OCI-LY3 (cell line): ENCODE measurements around the gene SIX2.
A peak's percentile ranks its signal among the peaks of the same experiment; 100 is the strongest.

Experiments
- H2AFZ ChIP-seq: fragments of 200-600, 300-600 bp; shearing (Covaris generic); 2 replicates; pipeline ENCODE4 v1.6.0; 2014; ENCODE audit warnings: antibody characterized with exemption, low read depth, low read length
- H3K27ac ChIP-seq: fragments of 200-600, 300-600 bp; sonication (generic); 2 replicates; pipeline ENCODE4 v1.5.1; 2014; ENCODE audit warnings: mild to moderate bottlenecking, low read length, moderate library complexity, mixed read lengths
- H3K27me3 ChIP-seq: fragments of 200-600, 300-600 bp; sonication (generic); 2 replicates; pipeline ENCODE4 v1.6.1; 2014; ENCODE audit warnings: low read depth, low read length, mixed read lengths
- H3K36me3 ChIP-seq: fragments of 200-600, 300-600 bp; sonication (generic); replicated peaks from 2 replicates; pipeline ENCODE3; 2014; ENCODE audit warnings: low read depth, low read length, mixed read lengths
- H3K4me1 ChIP-seq: fragments of 300-600, 200-600 bp; sonication (generic); 2 replicates; pipeline ENCODE4 v1.6.1; 2014; ENCODE audit warnings: low read length, mixed read lengths
- H3K4me2 ChIP-seq: fragments of 200-600, 300-600 bp; sonication (generic); 2 replicates; pipeline ENCODE4 v1.6.1; 2014; ENCODE audit warnings: low read length, mixed read lengths
- H3K4me3 ChIP-seq: fragments of 300-600, 200-600 bp; sonication (generic); 2 replicates; pipeline ENCODE4 v1.5.1; 2014; ENCODE audit warnings: antibody characterized with exemption, mild to moderate bottlenecking, low read length, moderate library complexity
- H3K79me2 ChIP-seq: fragments of 300-600, 200-600 bp; shearing (Covaris generic); 2 replicates; pipeline ENCODE4 v1.6.1; 2014; ENCODE audit warnings: mild to moderate bottlenecking, low read length, mixed read lengths
- H3K9ac ChIP-seq: fragments of 300-600, 200-600 bp; shearing (Covaris generic); 2 replicates; pipeline ENCODE4 v1.6.0; 2014; ENCODE audit warnings: mild to moderate bottlenecking, low read length, moderate library complexity
- H3K9me3 ChIP-seq: fragments of 200-600, 300-600 bp; shearing (Covaris generic); 2 replicates; pipeline ENCODE4 v1.6.1; 2014; ENCODE audit warnings: low read length, mixed read lengths; ENCODE audit not compliant: insufficient read depth
- H4K20me1 ChIP-seq: fragments of 200-600, 300-600 bp; sonication (generic); 2 replicates; pipeline ENCODE4 v1.6.1; 2016; ENCODE audit warnings: low read length, mixed read lengths; ENCODE audit not compliant: insufficient read depth
- CTCF ChIP-seq: fragments of 200-600, 300-600 bp; sonication (generic); IDR thresholded peaks from 2 replicates; pipeline ENCODE4 v1.5.1; 2014; ENCODE audit warnings: antibody characterized with exemption, low read length, low read depth
- EZH2phosphoT487 ChIP-seq: fragments of 200-600 bp; shearing (Covaris generic); IDR thresholded peaks from 2 replicates; pipeline ENCODE4 v1.6.1; 2018; ENCODE audit warnings: antibody characterized with exemption, mixed run types, low read depth

SIX2 gene

GRCh38 chr2:44967727-44968432 is 41.4 kb downstream of the SIX2 start:
- Histone ChIP-seq H3K4me3 (no peak overlapping the region), H4K20me1 (no peaks in the 10 kb centered on the region), H3K79me2 (no peaks in the 10 kb centered on the region), H3K4me1 (no peaks in the 10 kb centered on the region), H3K9ac (no peak overlapping the region), H3K27ac (no peak overlapping the region), H3K4me2 (no peak overlapping the region), H3K27me3 (no peaks in the 10 kb centered on the region), H2AFZ (no peak overlapping the region), H3K9me3 (no peaks in the 10 kb centered on the region), H3K36me3 (no peaks in the 10 kb centered on the region)
- TF ChIP-seq EZH2phosphoT487 (no peak), CTCF (no peak)

DNA sequence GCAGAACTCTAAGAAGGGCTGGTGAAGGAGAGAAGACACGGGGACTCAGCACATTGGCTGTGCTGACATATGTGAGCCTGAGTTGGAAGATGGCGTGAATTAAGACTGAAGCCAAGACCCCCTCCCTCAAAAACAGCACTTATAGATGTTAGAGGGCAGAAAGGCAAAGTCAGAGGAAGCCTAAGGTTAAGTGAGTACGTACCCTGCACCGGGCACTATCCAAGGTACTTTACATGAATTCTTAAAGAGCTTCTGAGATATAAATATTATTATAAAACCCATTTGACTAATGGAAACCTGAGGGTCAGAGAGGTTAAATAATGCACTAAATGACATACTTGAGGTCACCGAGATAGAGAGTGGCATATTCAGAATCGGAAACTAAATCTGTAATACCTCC is 42.2 kb downstream of the SIX2 start:
- H3K9me3 ChIP-seq = no peaks in the 10 kb centered on the region
- TF ChIP-seq CTCF (no peak), EZH2phosphoT487 (no peak)
- no peaks in the 10 kb centered on the region for H3K36me3 ChIP-seq
- H3K4me2 ChIP-seq = no peak overlapping the region
- H3K27me3 ChIP-seq = no peaks in the 10 kb centered on the region
- no peak overlapping the region for H3K4me3 ChIP-seq
- no peaks in the 10 kb centered on the region for H3K4me1 ChIP-seq
- H3K9ac ChIP-seq = no peak overlapping the region
- no peak overlapping the region for H3K27ac ChIP-seq
- H3K79me2 ChIP-seq = no peaks in the 10 kb centered on the region
- no peaks in the 10 kb centered on the region for H4K20me1 ChIP-seq
- H2AFZ ChIP-seq = no peak overlapping the region

- H3K79me2 ChIP-seq = no peaks in the 10 kb centered on the region
- no peaks in the 10 kb centered on the region for H3K27me3 ChIP-seq
- H3K9ac ChIP-seq = no peak overlapping the region
- H3K36me3 ChIP-seq = no peaks in the 10 kb centered on the region
- H3K9me3 ChIP-seq = no peaks in the 10 kb centered on the region
- no peak for TF ChIP-seq EZH2phosphoT487
- no peak for TF ChIP-seq CTCF
- H4K20me1 ChIP-seq = no peaks in the 10 kb centered on the region
- H3K27ac ChIP-seq = no peak overlapping the region
- no peak overlapping the region for H2AFZ ChIP-seq
- no peaks in the 10 kb centered on the region for H3K4me1 ChIP-seq
- no peak overlapping the region for H3K4me2 ChIP-seq
- H3K4me3 ChIP-seq = no peak overlapping the region
Observed at GRCh38 chr2:44965684-44966083, 43.6 kb downstream of the SIX2 start.

- no peaks in the 10 kb centered on the region for H3K4me1 ChIP-seq
- H3K27me3 ChIP-seq = no peaks in the 10 kb centered on the region
- TF ChIP-seq EZH2phosphoT487 = no peak
- peak; percentile 34 for TF ChIP-seq CTCF
- no peak overlapping the region for H3K9ac ChIP-seq
- peak overlapping the region; percentile 56; the same call in 1 of the 2 replicates for H2AFZ ChIP-seq
- peak overlapping the region; percentile 57 for H3K4me3 ChIP-seq
- no peak overlapping the region for H3K27ac ChIP-seq
- H3K4me2 ChIP-seq = peak overlapping the region; percentile 76
- no peaks in the 10 kb centered on the region for H3K36me3 ChIP-seq
- H3K79me2 ChIP-seq = no peaks in the 10 kb centered on the region
- H4K20me1 ChIP-seq = no peaks in the 10 kb centered on the region
- H3K9me3 ChIP-seq = no peaks in the 10 kb centered on the region
Observed at GRCh38 chr2:44964752-44965236, 44.5 kb downstream of the SIX2 start.
